GM12873 (cell line): ENCODE results near the gene CLPSL2.

Source experiments
- CTCF ChIP-seq: IDR thresholded peaks from 2 replicates; pipeline ENCODE4 v1.5.1; 2012; ENCODE audit warnings: low read depth, mild to moderate bottlenecking, moderate library complexity, low read length, control low read depth; ENCODE audit not compliant: insufficient read depth; ENCODE audit errors: missing control alignments

Gene CLPSL2

GRCh38 chr6:35776364-35777215 is at the start of gene CLPSL2:
CLPSL2 (plus strand) TSS chr6:35776598; CDS start chr6:35776619, 21 bp downstream.
- no peak for TF ChIP-seq CTCF

GRCh38 chr6:35727231-35727934 is 49.0 kb upstream of the CLPSL2 start:
- no peak for TF ChIP-seq CTCF

GRCh38 chr6:35727935-35728682 is 48.3 kb upstream of the CLPSL2 start:
- TF ChIP-seq CTCF: no peak

GRCh38 chr6:35728683-35729678 is 47.4 kb upstream of the CLPSL2 start:
- TF ChIP-seq CTCF: peak; percentile 12

GRCh38 chr6:35729722-35730121 is 46.7 kb upstream of the CLPSL2 start:
- TF ChIP-seq CTCF: no peak

- TF ChIP-seq CTCF: no peak
Measured at GRCh38 chr6:35730745-35731413, 45.5 kb upstream of the CLPSL2 start.
